Liver (tissue), 9 donors: ENCODE measurements around the gene PRPF19. TPM values are rescaled to one million over a fixed set of nuclear protein-coding genes. Genes with fewer than 3 reads are reported as not detected.

ENCODE experiments used
- DNase-seq: peaks from one replicate; pipeline ENCODE4 v3.0.0-alpha.2; 2017; ENCODE audit warnings: low spot score
- H3K27ac ChIP-seq, 2 donors: one replicate each; pipeline ENCODE4 v1.7.0; 2013; ENCODE audit warnings: inconsistent platforms in 2 of 2, low read length in 2 of 2, control low read depth in 1 of 2, low read depth in 1 of 2, mild to moderate bottlenecking in 1 of 2
- H3K27me3 ChIP-seq, 4 donors: one replicate each; pipeline versions ENCODE4 v1.6.1 to v1.7.0; 2013; ENCODE audit warnings: low read length in 3 of 4, inconsistent platforms in 1 of 4, mild to moderate bottlenecking in 1 of 4, moderate library complexity in 1 of 4; ENCODE audit not compliant: control insufficient read depth in 4 of 4, insufficient read depth in 4 of 4
- H3K36me3 ChIP-seq, 4 donors: one replicate each; pipeline versions ENCODE4 v1.6.1 to v1.7.0; 2013; ENCODE audit warnings: low read length in 3 of 4, mild to moderate bottlenecking in 3 of 4, low read depth in 1 of 4, moderate library complexity in 1 of 4; ENCODE audit not compliant: control insufficient read depth in 4 of 4, insufficient read depth in 3 of 4
- H3K4me1 ChIP-seq, 4 donors: one replicate each; pipeline versions ENCODE4 v1.6.1 to v1.7.0; 2013; ENCODE audit warnings: low read length in 3 of 4, mild to moderate bottlenecking in 3 of 4, moderate library complexity in 1 of 4; ENCODE audit not compliant: control insufficient read depth in 4 of 4, insufficient read depth in 4 of 4
- H3K4me3 ChIP-seq, 3 donors: one replicate each; pipeline versions ENCODE4 v1.6.1 to v1.7.0; 2013; ENCODE audit warnings: low read length in 3 of 3, control low read depth in 1 of 3, low read depth in 1 of 3, mild to moderate bottlenecking in 1 of 3
- H3K9ac ChIP-seq, 2 donors: one replicate each; pipeline ENCODE4 v1.7.0; 2013; ENCODE audit warnings: low read length in 2 of 2, mild to moderate bottlenecking in 2 of 2, moderate library complexity in 2 of 2, control low read depth in 1 of 2, low read depth in 1 of 2
- H3K9me3 ChIP-seq, 4 donors: one replicate each; pipeline versions ENCODE4 v1.6.1 to v1.7.0; 2013; ENCODE audit warnings: low read length in 3 of 4; ENCODE audit not compliant: control insufficient read depth in 4 of 4
- CTCF ChIP-seq: fragments of 150-350 bp; IDR thresholded peaks from 2 replicates; pipeline ENCODE4 v1.5.1; 2017; ENCODE audit warnings: improper control_type of control experiment, low read depth, low read length; ENCODE audit not compliant: missing input control
- FOXA1 ChIP-seq: IDR thresholded peaks from 2 replicates; pipeline ENCODE4 v1.6.1; 2016; ENCODE audit warnings: antibody characterized with exemption
- GABPA ChIP-seq, 2 donors: IDR thresholded peaks in 1 of 2; conservative IDR thresholded peaks in 1 of 2; 2 replicates each; pipeline ENCODE4 v1.6.1; 2016; ENCODE audit warnings: antibody characterized with exemption in 2 of 2, mild to moderate bottlenecking in 1 of 2, moderate library complexity in 1 of 2
- HNF4A ChIP-seq, 2 donors: conservative IDR thresholded peaks; 2 replicates each; pipeline ENCODE4 v1.6.1; 2016; ENCODE audit warnings: antibody characterized with exemption in 2 of 2, mild to moderate bottlenecking in 2 of 2
- JUND ChIP-seq, 2 donors: IDR thresholded peaks; 2 replicates each; pipeline ENCODE4 v1.6.1; 2016; ENCODE audit warnings: antibody characterized with exemption in 2 of 2
- MAX ChIP-seq: IDR thresholded peaks from 2 replicates; pipeline ENCODE4 v1.6.1; 2016; ENCODE audit warnings: antibody characterized with exemption
- RAD21 ChIP-seq, 2 donors: IDR thresholded peaks; 2 replicates each; pipeline ENCODE4 v1.6.1; 2016; ENCODE audit warnings: antibody characterized with exemption in 2 of 2, mild to moderate bottlenecking in 2 of 2
- REST ChIP-seq: IDR thresholded peaks from 2 replicates; pipeline ENCODE4 v1.6.1; 2016; ENCODE audit warnings: antibody characterized with exemption, mild to moderate bottlenecking
- RXRA ChIP-seq, 2 donors: IDR thresholded peaks; 2 replicates each; pipeline ENCODE4 v1.6.1; 2017 to 2018; ENCODE audit warnings: antibody characterized with exemption in 2 of 2, mild to moderate bottlenecking in 1 of 2
- YY1 ChIP-seq: IDR thresholded peaks from 2 replicates; pipeline ENCODE4 v1.6.1; 2016; ENCODE audit warnings: antibody characterized with exemption, mild to moderate bottlenecking
- WGBS: extraction: QIAGEN DNeasy Blood & Tissue Kit; methylation state at CpG from one replicate; pipeline ENCODE4 v1.1.7; 2013; 5-methylcytosine and 5-hydroxymethylcytosine counted together
- polyA plus RNA-seq, 2 donors: library from polyadenylated mRNA; stranded (reverse) in 1 of 2; unstranded in 1 of 2; fragments of 200-250 nt in 1 of 2; fragments of >200 nt in 1 of 2; fragmentation: Nextera tagmentation in 1 of 2; extraction: Ambion mirVana in 1 of 2; gene quantifications; one replicate each; pipeline versions ENCODE4 v1.2.1 to v1.2.3, GENCODE V29; 2013 to 2015
- total RNA-seq, 2 donors: library from RNA; depleted of rRNA; stranded (reverse); fragments of >200 nt; gene quantifications; one replicate each; pipeline ENCODE4 v1.2.3, GENCODE V29; 2014
- TF ChIP-seq, protein P1 (sequence below): IDR thresholded peaks from 2 replicates; pipeline ENCODE4 v1.6.1; 2016; ENCODE audit warnings: antibody characterized with exemption
- TF ChIP-seq, protein P2 (sequence below): IDR thresholded peaks from 2 replicates; pipeline ENCODE4 v1.6.1; 2016; ENCODE audit warnings: antibody characterized with exemption
- donor health status: healthy.
- donor health status: healthy.
- donor health status: healthy.
- donor health status: healthy.
- donor health status: healthy.

The PRPF19 gene
- total and polyA plus RNA-seq, 4 donors = 25.4 to 57.1 (median 40.4) TPM

- Histone ChIP-seq H3K36me3 (no peaks in the 10 kb centered on the region), H3K9me3 (no peaks in the 10 kb centered on the region), H3K4me3 (no peak overlapping the region), H3K9ac (no peak overlapping the region), H3K27me3 (no peaks in the 10 kb centered on the region), H3K4me1 (peaks cover 0 to 4% (median 3%) of the 10 kb centered on the region in 4 donors), H3K27ac (no peak overlapping the region)
- no peak for DNase-seq
- 76% methylated on average over 7 of the region's 7 CpGs for WGBS
- TF ChIP-seq REST = no peak
- TF ChIP-seq, protein P1, sequence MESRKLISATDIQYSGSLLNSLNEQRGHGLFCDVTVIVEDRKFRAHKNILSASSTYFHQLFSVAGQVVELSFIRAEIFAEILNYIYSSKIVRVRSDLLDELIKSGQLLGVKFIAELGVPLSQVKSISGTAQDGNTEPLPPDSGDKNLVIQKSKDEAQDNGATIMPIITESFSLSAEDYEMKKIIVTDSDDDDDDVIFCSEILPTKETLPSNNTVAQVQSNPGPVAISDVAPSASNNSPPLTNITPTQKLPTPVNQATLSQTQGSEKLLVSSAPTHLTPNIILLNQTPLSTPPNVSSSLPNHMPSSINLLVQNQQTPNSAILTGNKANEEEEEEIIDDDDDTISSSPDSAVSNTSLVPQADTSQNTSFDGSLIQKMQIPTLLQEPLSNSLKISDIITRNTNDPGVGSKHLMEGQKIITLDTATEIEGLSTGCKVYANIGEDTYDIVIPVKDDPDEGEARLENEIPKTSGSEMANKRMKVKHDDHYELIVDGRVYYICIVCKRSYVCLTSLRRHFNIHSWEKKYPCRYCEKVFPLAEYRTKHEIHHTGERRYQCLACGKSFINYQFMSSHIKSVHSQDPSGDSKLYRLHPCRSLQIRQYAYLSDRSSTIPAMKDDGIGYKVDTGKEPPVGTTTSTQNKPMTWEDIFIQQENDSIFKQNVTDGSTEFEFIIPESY = no peak
- no peak for TF ChIP-seq RAD21 (IDR thresholded peaks at IDR 0.05)
- TF ChIP-seq RXRA (IDR thresholded peaks at IDR 0.05) = no peak
- TF ChIP-seq GABPA (IDR thresholded peaks at IDR 0.05 in 1 of 2, conservative IDR thresholded peaks at IDR 0.05 in 1 of 2) = no peak
- TF ChIP-seq MAX = no peak
- no peak for TF ChIP-seq JUND (IDR thresholded peaks at IDR 0.05)
- TF ChIP-seq YY1 = no peak
- TF ChIP-seq FOXA1 = no peak
These were observed 45.4 kb downstream of the PRPF19 start for GRCh38 chr11:60860943-60861342.

DNA sequence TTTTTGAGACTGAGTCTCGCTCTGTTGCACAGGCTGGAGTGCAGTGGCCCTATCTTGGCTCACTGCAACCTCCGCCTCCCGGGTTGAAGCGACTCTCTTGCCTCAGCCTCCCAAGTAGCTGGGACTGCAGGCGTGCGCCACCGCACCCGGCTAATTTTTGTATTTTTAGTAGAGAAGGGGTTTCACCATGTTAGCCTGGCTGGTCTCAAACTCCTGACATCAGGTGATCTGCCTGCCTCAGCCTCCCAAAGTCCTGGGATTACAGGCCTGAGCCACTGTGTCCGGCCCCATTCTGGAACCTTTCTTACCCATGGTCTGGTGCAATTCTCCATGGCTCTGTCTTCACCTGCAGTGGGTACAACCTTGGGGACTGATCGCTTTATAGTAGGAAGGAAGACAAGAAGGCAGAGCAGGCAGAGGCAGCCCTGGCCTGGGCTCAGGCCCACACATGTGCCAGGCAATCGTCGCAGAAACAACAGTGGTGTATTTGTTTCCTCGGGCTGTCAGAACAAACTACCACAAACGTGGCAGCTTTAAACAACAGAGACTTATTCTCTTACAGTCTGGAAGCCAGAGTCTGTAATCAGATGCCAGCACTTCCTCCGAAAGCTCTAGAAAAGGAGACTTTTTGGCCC lies 46.7 kb downstream of the PRPF19 start:
- TF ChIP-seq GABPA (IDR thresholded peaks at IDR 0.05 in 1 of 2, conservative IDR thresholded peaks at IDR 0.05 in 1 of 2) (no peak), YY1 (no peak), REST (no peak), HNF4A (conservative IDR thresholded peaks at IDR 0.05) (no peak), CTCF (no peak), JUND (IDR thresholded peaks at IDR 0.05) (no peak), FOXA1 (no peak), RXRA (IDR thresholded peaks at IDR 0.05) (no peak)
- TF ChIP-seq, protein P1 = no peak
- TF ChIP-seq, protein P2, sequence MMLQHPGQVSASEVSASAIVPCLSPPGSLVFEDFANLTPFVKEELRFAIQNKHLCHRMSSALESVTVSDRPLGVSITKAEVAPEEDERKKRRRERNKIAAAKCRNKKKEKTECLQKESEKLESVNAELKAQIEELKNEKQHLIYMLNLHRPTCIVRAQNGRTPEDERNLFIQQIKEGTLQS = no peak
- H3K9ac ChIP-seq = no peak overlapping the region
- no peaks in the 10 kb centered on the region for H3K9me3 ChIP-seq
- H3K4me3 ChIP-seq = no peak overlapping the region
- H3K27ac ChIP-seq = no peak overlapping the region
- no peaks in the 10 kb centered on the region for H3K36me3 ChIP-seq
- peaks cover 0 to 4% (median 3%) of the 10 kb centered on the region in 4 donors for H3K4me1 ChIP-seq
- WGBS = 94% methylated on average over 15 of the region's 15 CpGs
- H3K27me3 ChIP-seq = no peaks in the 10 kb centered on the region
- no peak for DNase-seq
